GM12878 (cell line): ENCODE measurements around the gene DHX30. TPM values are rescaled to one million over a fixed set of nuclear protein-coding genes. Genes with fewer than 3 reads are reported as not detected.

Experiments
- ATAC-seq: fragments of 200-7000 bp; cut with Tn5 transposase; 3 replicates; pipeline ENCODE4 v1.9.1; 2020; ENCODE audit warnings: mild to moderate bottlenecking, moderate library complexity
- BruUV-seq: library from RNA; stranded (reverse); fragments of 400-500 nt; replicated peaks from 2 replicates; lab custom pipeline; 2021; lab: Mats Ljungman, UMichigan
- CTCF ChIA-PET: fragments of 300-600 bp; sonication (Branson Sonifier 250); formaldehyde crosslinking; extraction: SDS; loops from one replicate; lab custom pipeline; 2021; ENCODE audit warnings: inconsistent platforms; lab: Yijun Ruan, JAX
- POLR2A ChIA-PET: fragments of 350-600 bp; formaldehyde crosslinking; extraction: SDS; loops from one replicate; lab custom pipeline; 2021; ENCODE audit warnings: inconsistent platforms; lab: Charles Lee
- RAD21 ChIA-PET: fragments of 300-600 bp; sonication (Branson Sonifier 250); formaldehyde crosslinking; loops from one replicate; lab custom pipeline; 2023; ENCODE audit warnings: antibody characterized with exemption; ENCODE audit not compliant: unreplicated experiment; lab: Charles Lee
- SMC1A ChIA-PET: fragments of 300-600 bp; sonication (Branson Sonifier 250); formaldehyde crosslinking; loops from one replicate; lab custom pipeline; 2023; ENCODE audit not compliant: unreplicated experiment, uncharacterized antibody; lab: Charles Lee
- DNase-seq: peaks from one replicate; pipeline ENCODE4 v3.0.0-alpha.2; 2011; ENCODE audit warnings: low read depth, low spot score
- FAIRE-seq: peaks from 3 replicates; lab custom pipeline; 2011; peaks lifted over from hg19 to GRCh38; lab: Jason Lieb, UNC
- H2AFZ ChIP-seq: 2 replicates; pipeline ENCODE4 v1.6.0; 2011; ENCODE audit warnings: low read depth, low read length, control low read depth; ENCODE audit not compliant: control insufficient read depth
- H3K27ac ChIP-seq: 2 replicates; pipeline ENCODE4 v1.5.1; 2011; ENCODE audit warnings: control low read depth; ENCODE audit not compliant: control insufficient read depth, insufficient read depth
- H3K27me3 ChIP-seq, 2 experiments: replicated peaks in 1 of 2; 2 replicates each; pipeline versions ENCODE4 v1.6.0 to v1.6.1; 2011; ENCODE audit warnings: low read length in 1 of 2; ENCODE audit not compliant: control insufficient read depth in 2 of 2, insufficient read depth in 2 of 2
- H3K36me3 ChIP-seq, 2 experiments: 2 replicates each; pipeline ENCODE4 v1.5.1; 2011; ENCODE audit warnings: low read length in 1 of 2; ENCODE audit not compliant: control insufficient read depth in 2 of 2, insufficient read depth in 2 of 2
- H3K4me1 ChIP-seq: 2 replicates; pipeline ENCODE4 v1.6.1; 2011; ENCODE audit warnings: mild to moderate bottlenecking, low read length, moderate library complexity, mixed read lengths; ENCODE audit not compliant: control insufficient read depth, insufficient read depth
- H3K4me2 ChIP-seq: 2 replicates; pipeline ENCODE4 v1.6.0; 2011; ENCODE audit warnings: control low read depth; ENCODE audit not compliant: control insufficient read depth, insufficient read depth
- H3K4me3 ChIP-seq: fragments of 200-600 bp; sonication (generic); 2 replicates; pipeline ENCODE4 v1.5.1; 2016
- H3K79me2 ChIP-seq: 2 replicates; pipeline ENCODE4 v1.6.0; 2011; ENCODE audit warnings: low read length; ENCODE audit not compliant: control insufficient read depth, insufficient read depth
- H3K9ac ChIP-seq: 2 replicates; pipeline ENCODE4 v1.8.0; 2011; ENCODE audit warnings: low read length, control low read depth, mixed read lengths; ENCODE audit not compliant: control insufficient read depth, insufficient read depth
- H3K9me3 ChIP-seq: replicated peaks from 3 replicates; pipeline ENCODE4 v1.5.1; 2011; ENCODE audit warnings: mild to moderate bottlenecking, low read length; ENCODE audit not compliant: control insufficient read depth, insufficient read depth
- H4K20me1 ChIP-seq: 2 replicates; pipeline ENCODE4 v1.6.0; 2011; ENCODE audit not compliant: control insufficient read depth, insufficient read depth
- BACH1 ChIP-seq: fragments of 450-650 bp; IDR thresholded peaks from 2 replicates; pipeline ENCODE4 v1.6.1; 2017; ENCODE audit warnings: mild to moderate bottlenecking, borderline replicate concordance
- HDAC2 ChIP-seq: fragments of 200-600 bp; sonication (generic); IDR thresholded peaks from 2 replicates; pipeline ENCODE4 v1.6.1; 2017
- NRF1 ChIP-seq: conservative IDR thresholded peaks from 2 replicates; pipeline ENCODE4 v1.6.1; 2011; ENCODE audit warnings: mild to moderate bottlenecking, low read depth, low read length, improper control_type of control experiment
- RBBP5 ChIP-seq: fragments of 200-600 bp; sonication (generic); conservative IDR thresholded peaks from 2 replicates; pipeline ENCODE4 v1.6.1; 2016
- TCF3 ChIP-seq: IDR thresholded peaks from 2 replicates; pipeline ENCODE4 v1.6.1; 2012; ENCODE audit warnings: low read depth, mild to moderate bottlenecking, low read length, borderline replicate concordance; ENCODE audit not compliant: insufficient read depth
- ZNF217 ChIP-seq: fragments of 450-650 bp; IDR thresholded peaks from 2 replicates; pipeline ENCODE4 v1.6.1; 2017; ENCODE audit warnings: antibody characterized with exemption, mild to moderate bottlenecking
- ZNF384 ChIP-seq: IDR thresholded peaks from 2 replicates; pipeline ENCODE4 v1.6.1; 2012; ENCODE audit warnings: low read depth, mild to moderate bottlenecking, low read length, improper control_type of control experiment, borderline replicate concordance
- WGBS: methylation state at CpG from one replicate; pipeline ENCODE4 v1.1.6; 2016; ENCODE audit warnings: low lambda C conversion rate; ENCODE audit not compliant: insufficient replicate concordance, insufficient coverage; ENCODE audit errors: missing lambda C conversion rate; 5-methylcytosine and 5-hydroxymethylcytosine counted together
- in situ Hi-C: fragments of 300-500 bp; cut with MboI; formaldehyde crosslinking; loops from 9 replicates; pipeline ENCODE4 v1.14.3; 2018; ENCODE audit warnings: mixed read lengths
- intact Hi-C: fragments of 100-400 bp; cut with micrococcal nuclease; formaldehyde crosslinking; loops from one replicate; pipeline ENCODE4 v1.14.2; 2022; ENCODE audit not compliant: unreplicated experiment
- polyA plus RNA-seq, 11 experiments: library from polyadenylated mRNA; depleted of rRNA in 4 of 11; unstranded in 6 of 11; stranded (reverse) in 5 of 11; fragments of >200 nt; fragmentation: Nextera tagmentation in 4 of 11; fragmentation: Illumina TruSeq in 1 of 11; extraction: Ambion mirVana in 4 of 11; extraction: Trizol in 1 of 11; gene quantifications; 1 replicate in 1 of 11; 2 replicates in 10 of 11; pipeline versions ENCODE4 v1.2.1 to v1.2.3, GENCODE V29; 2011 to 2016; ENCODE audit warnings: inconsistent platforms in 2 of 11, missing spikeins in 2 of 11, low read depth in 1 of 11
- total RNA-seq, 4 experiments: library from RNA; depleted of rRNA in 3 of 4; stranded (reverse); fragments of >200 nt in 3 of 4; fragmentation: Illumina TruSeq in 1 of 4; extraction: Trizol in 1 of 4; gene quantifications; 2 replicates each; pipeline versions ENCODE4 v1.2.1 to v1.2.3, GENCODE V29; 2013 to 2021
- TF ChIP-seq, protein P1 (sequence below): fragments of 150-350 bp; IDR thresholded peaks from 2 replicates; pipeline ENCODE4 v1.6.1; 2014; ENCODE audit warnings: mild to moderate bottlenecking, low read depth, low read length
- TF ChIP-seq, protein P2 (sequence below): fragments of 450-650 bp; IDR thresholded peaks from 2 replicates; pipeline ENCODE4 v1.6.1; 2016; ENCODE audit warnings: mild to moderate bottlenecking
- TF ChIP-seq, protein P3 (sequence below): IDR thresholded peaks from 2 replicates; pipeline ENCODE4 v1.6.1; 2012; ENCODE audit warnings: low read depth, low read length, improper control_type of control experiment
- TF ChIP-seq, protein P4 (sequence below): IDR thresholded peaks from 2 replicates; pipeline ENCODE4 v1.6.1; 2012; ENCODE audit warnings: low read length, inconsistent platforms

Gene DHX30
- total and polyA plus RNA-seq, 10 of the 15 experiments (the other 5 are each of a cell fraction or from before 2014, with no cell fraction given): 9.5 to 75.3 (median 47.8) TPM

DNA sequence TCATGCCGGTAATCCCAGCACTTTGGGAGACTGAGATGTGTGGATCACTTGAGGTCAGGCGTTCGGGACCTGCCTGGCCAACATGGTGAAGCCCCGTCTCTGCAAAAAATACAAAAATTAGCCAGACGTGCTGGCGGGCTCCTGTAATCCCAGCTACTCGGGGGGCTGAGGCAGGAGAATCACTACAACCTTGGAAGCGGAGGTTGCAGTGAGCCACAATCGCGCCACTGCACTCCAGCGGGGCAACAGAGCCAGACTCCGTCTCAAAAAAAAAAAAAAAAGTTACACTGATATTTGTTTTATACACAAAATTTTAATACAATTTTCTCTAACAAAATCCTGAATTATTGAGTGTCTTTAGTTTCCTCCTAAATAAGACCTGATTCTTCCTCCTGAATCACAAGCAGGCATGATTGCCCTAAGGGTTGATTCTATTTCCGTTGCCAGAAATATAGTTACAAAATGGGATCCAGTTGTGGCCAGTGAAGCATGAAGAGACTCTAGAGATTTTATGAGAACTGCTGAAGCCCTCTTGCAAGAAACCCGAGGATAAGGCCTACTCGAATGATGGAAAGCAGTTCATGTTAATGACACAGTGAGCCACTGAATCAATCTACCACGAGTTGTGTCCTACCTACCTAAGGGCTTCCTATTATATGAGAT is 11.6 kb upstream of the DHX30 start:
- TF ChIP-seq, protein P1, sequence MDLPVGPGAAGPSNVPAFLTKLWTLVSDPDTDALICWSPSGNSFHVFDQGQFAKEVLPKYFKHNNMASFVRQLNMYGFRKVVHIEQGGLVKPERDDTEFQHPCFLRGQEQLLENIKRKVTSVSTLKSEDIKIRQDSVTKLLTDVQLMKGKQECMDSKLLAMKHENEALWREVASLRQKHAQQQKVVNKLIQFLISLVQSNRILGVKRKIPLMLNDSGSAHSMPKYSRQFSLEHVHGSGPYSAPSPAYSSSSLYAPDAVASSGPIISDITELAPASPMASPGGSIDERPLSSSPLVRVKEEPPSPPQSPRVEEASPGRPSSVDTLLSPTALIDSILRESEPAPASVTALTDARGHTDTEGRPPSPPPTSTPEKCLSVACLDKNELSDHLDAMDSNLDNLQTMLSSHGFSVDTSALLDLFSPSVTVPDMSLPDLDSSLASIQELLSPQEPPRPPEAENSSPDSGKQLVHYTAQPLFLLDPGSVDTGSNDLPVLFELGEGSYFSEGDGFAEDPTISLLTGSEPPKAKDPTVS: no peak
- Histone ChIP-seq H3K27ac (no peak overlapping the region), H3K79me2 (no peaks in the 10 kb centered on the region), H3K4me3 (no peak overlapping the region), H3K9me3 (no peaks in the 10 kb centered on the region; the same call in 2 of the 3 replicates), H3K4me1 (no peaks in the 10 kb centered on the region), H2AFZ (no peak overlapping the region), H3K36me3 (no peaks in the 10 kb centered on the region), H3K4me2 (no peak overlapping the region), H3K9ac (no peak overlapping the region), H4K20me1 (no peaks in the 10 kb centered on the region), H3K27me3 (no peaks in the 10 kb centered on the region)
- no peak for FAIRE-seq
- BruUV-seq: no TSS peak
- in situ Hi-C loops: no loop called here
- ChIA-PET CTCF (interaction anchor here (5.1 kb wide), 1 partner anchor 269 kb away, joined by 83 read pairs; no protein-coding TSS in a partner anchor), SMC1A (no interaction called here), POLR2A (interaction anchor here (0.6 kb wide), 1 partner anchor 321 kb away, joined by 5 read pairs; no protein-coding TSS in a partner anchor), RAD21 (interaction anchor here (1.1 kb wide), 1 partner anchor 271 kb away, joined by 3 read pairs; no protein-coding TSS in a partner anchor)
- DNase-seq: no peak
- intact Hi-C loops: no loop called here
- WGBS: 98% methylated on average over 16 of the region's 16 CpGs
- no peak for ATAC-seq

DNA sequence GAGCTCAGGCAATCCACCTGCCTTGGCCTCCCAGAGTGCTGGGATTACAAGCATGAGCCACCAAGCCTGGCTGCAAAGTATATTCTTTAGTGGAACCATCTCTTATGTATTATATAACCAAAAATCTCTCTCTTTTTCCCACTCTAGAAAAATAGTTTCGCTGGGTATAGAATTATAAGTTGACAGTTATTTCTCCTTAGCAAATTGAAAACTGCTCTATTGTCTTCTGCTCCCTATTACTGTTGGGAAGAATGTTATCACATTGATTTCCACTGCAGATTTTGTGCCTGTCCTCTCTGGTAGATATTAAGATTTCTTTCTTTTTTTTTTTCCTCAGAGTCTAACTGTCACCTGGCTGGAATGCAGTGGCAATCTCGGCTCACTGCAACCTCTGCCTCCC is 10.2 kb upstream of the DHX30 start:
- no peak overlapping the region for H3K4me2 ChIP-seq
- no peak for FAIRE-seq
- H2AFZ ChIP-seq: no peak overlapping the region
- H3K79me2 ChIP-seq: no peaks in the 10 kb centered on the region
- in situ Hi-C loops: no loop called here
- ChIA-PET CTCF (interaction anchor here (0.6 to 5.6 kb wide), 2 partner anchors 169 to 271 kb away, joined by 3 to 28 read pairs; no protein-coding TSS in a partner anchor), SMC1A (interaction anchor here (0.9 kb wide), 1 partner anchor 12 kb away, joined by 3 read pairs; no protein-coding TSS in a partner anchor), RAD21 (no interaction called here), POLR2A (interaction anchor here (0.6 kb wide), 1 partner anchor 87 kb away, joined by 3 read pairs; no protein-coding TSS in a partner anchor)
- no peak overlapping the region for H3K4me3 ChIP-seq
- no peaks in the 10 kb centered on the region for H3K36me3 ChIP-seq
- no peaks in the 10 kb centered on the region; the same call in 2 of the 3 replicates for H3K9me3 ChIP-seq
- no peaks in the 10 kb centered on the region for H4K20me1 ChIP-seq
- ATAC-seq: no peak
- H3K27me3 ChIP-seq: no peaks in the 10 kb centered on the region; a peak in 1 of 4 replicates
- H3K27ac ChIP-seq: no peak overlapping the region
- BruUV-seq: no TSS peak
- intact Hi-C loops: no loop called here
- no peaks in the 10 kb centered on the region for H3K4me1 ChIP-seq
- DNase-seq: no peak
- no peak overlapping the region for H3K9ac ChIP-seq
- 81% methylated on average over 2 of the region's 2 CpGs for WGBS
- TF ChIP-seq ZNF217: no peak
- TF ChIP-seq ZNF384: no peak
- TF ChIP-seq BACH1: no peak
- TF ChIP-seq, protein P2, sequence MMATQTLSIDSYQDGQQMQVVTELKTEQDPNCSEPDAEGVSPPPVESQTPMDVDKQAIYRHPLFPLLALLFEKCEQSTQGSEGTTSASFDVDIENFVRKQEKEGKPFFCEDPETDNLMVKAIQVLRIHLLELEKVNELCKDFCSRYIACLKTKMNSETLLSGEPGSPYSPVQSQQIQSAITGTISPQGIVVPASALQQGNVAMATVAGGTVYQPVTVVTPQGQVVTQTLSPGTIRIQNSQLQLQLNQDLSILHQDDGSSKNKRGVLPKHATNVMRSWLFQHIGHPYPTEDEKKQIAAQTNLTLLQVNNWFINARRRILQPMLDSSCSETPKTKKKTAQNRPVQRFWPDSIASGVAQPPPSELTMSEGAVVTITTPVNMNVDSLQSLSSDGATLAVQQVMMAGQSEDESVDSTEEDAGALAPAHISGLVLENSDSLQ: no peak
- TF ChIP-seq, protein P3, sequence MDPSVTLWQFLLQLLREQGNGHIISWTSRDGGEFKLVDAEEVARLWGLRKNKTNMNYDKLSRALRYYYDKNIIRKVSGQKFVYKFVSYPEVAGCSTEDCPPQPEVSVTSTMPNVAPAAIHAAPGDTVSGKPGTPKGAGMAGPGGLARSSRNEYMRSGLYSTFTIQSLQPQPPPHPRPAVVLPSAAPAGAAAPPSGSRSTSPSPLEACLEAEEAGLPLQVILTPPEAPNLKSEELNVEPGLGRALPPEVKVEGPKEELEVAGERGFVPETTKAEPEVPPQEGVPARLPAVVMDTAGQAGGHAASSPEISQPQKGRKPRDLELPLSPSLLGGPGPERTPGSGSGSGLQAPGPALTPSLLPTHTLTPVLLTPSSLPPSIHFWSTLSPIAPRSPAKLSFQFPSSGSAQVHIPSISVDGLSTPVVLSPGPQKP: no peak
- TF ChIP-seq RBBP5: no peak
- no peak for TF ChIP-seq HDAC2
- no peak for TF ChIP-seq TCF3
- TF ChIP-seq NRF1: no peak
- TF ChIP-seq, protein P4, sequence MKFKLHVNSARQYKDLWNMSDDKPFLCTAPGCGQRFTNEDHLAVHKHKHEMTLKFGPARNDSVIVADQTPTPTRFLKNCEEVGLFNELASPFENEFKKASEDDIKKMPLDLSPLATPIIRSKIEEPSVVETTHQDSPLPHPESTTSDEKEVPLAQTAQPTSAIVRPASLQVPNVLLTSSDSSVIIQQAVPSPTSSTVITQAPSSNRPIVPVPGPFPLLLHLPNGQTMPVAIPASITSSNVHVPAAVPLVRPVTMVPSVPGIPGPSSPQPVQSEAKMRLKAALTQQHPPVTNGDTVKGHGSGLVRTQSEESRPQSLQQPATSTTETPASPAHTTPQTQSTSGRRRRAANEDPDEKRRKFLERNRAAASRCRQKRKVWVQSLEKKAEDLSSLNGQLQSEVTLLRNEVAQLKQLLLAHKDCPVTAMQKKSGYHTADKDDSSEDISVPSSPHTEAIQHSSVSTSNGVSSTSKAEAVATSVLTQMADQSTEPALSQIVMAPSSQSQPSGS: no peak
